Left ventricle myocardium inferior (tissue), 1 donor: ENCODE measurements around the gene SLC22A5. TPM values are rescaled to one million over a fixed set of nuclear protein-coding genes. Genes with fewer than 3 reads are reported as not detected.

Experiments
- DNase-seq: peaks from one replicate; pipeline ENCODE4 v3.0.0-alpha.2; 2020
- H3K27ac ChIP-seq: fragments of 200-600 bp; replicated peaks from 2 replicates; pipeline ENCODE4 v1.8.0; 2021
- H3K27me3 ChIP-seq: fragments of 200-600 bp; 2 replicates; pipeline ENCODE4 v1.8.0; 2021; ENCODE audit warnings: low read depth
- H3K36me3 ChIP-seq: fragments of 200-600 bp; 2 replicates; pipeline ENCODE4 v1.8.0; 2021
- H3K4me1 ChIP-seq: fragments of 200-600 bp; 2 replicates; pipeline ENCODE4 v1.8.0; 2021
- H3K4me3 ChIP-seq: fragments of 200-600 bp; 2 replicates; pipeline ENCODE4 v1.8.0; 2021; ENCODE audit warnings: mild to moderate bottlenecking, moderate library complexity
- H3K9me3 ChIP-seq: fragments of 200-600 bp; replicated peaks from 2 replicates; pipeline ENCODE4 v1.8.0; 2021
- intact Hi-C: fragments of 100-400 bp; cut with micrococcal nuclease; formaldehyde crosslinking; loops from one replicate; pipeline ENCODE4 v1.11.0; 2022
- total RNA-seq: library from RNA; stranded (reverse); fragmentation: NEBNext Ultra II Directional; extraction: Animal tissue kit (Norgen Biotek cat#: 25700); gene quantifications from one replicate; pipeline ENCODE4 v1.2.1, GENCODE V29; 2021
- TF ChIP-seq, protein P1 (sequence below): fragments of 200-600 bp; IDR thresholded peaks from 2 replicates; pipeline ENCODE4 v1.8.0; 2021; ENCODE audit warnings: antibody characterized with exemption, mild to moderate bottlenecking, borderline replicate concordance
- donor health status: DM: no; HTN: yes; CAD: no; lungs with severe emphysema.

The SLC22A5 gene
- total RNA-seq, 1 donor from 2014 or later: 20.8 TPM

DNA sequence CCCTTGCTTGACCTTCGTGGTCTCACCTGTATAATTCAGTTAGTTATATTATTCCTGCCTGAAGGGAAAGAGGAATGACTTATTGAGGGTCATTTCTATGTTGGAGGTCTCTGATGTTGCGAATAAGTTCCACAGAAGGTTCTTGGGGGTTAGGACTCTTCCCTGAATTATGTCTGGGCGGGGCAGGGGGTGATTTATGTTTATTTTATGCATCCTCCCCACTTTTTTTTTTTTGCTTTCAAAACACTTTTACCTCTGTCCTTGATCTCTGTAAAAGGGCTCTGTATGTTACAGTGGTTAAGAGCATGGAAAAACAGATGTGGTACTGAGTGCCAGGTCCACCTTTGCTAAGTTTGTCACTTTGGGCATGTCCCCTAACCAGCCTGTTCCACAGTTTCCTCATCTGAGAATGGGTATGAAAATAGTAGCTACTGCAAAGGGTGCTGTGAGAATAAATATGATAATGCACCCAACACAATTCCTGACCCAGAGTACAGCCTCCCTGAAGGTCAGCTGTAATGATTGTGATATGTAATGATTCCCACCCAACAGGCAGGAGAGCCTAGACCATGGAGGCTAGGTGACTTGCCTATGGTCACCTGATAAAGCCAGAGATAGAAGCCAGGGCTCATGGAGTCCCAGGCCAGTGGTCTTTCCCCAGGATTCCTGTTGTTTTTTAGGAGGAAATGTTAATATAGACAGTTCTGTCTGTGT lies 54.8 kb downstream of the SLC22A5 start:
- peaks cover 5% of the 10 kb centered on the region for H3K36me3 ChIP-seq
- H3K9me3 ChIP-seq: no peaks in the 10 kb centered on the region
- no peak overlapping the region for H3K4me3 ChIP-seq
- TF ChIP-seq, protein P1, sequence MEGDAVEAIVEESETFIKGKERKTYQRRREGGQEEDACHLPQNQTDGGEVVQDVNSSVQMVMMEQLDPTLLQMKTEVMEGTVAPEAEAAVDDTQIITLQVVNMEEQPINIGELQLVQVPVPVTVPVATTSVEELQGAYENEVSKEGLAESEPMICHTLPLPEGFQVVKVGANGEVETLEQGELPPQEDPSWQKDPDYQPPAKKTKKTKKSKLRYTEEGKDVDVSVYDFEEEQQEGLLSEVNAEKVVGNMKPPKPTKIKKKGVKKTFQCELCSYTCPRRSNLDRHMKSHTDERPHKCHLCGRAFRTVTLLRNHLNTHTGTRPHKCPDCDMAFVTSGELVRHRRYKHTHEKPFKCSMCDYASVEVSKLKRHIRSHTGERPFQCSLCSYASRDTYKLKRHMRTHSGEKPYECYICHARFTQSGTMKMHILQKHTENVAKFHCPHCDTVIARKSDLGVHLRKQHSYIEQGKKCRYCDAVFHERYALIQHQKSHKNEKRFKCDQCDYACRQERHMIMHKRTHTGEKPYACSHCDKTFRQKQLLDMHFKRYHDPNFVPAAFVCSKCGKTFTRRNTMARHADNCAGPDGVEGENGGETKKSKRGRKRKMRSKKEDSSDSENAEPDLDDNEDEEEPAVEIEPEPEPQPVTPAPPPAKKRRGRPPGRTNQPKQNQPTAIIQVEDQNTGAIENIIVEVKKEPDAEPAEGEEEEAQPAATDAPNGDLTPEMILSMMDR: no peak
- intact Hi-C loops: no loop called here
- peak overlapping the region; percentile 99 for H3K27ac ChIP-seq
- H3K27me3 ChIP-seq: no peaks in the 10 kb centered on the region
- H3K4me1 ChIP-seq: peaks cover 100% of the 10 kb centered on the region
- DNase-seq: no peak

DNA sequence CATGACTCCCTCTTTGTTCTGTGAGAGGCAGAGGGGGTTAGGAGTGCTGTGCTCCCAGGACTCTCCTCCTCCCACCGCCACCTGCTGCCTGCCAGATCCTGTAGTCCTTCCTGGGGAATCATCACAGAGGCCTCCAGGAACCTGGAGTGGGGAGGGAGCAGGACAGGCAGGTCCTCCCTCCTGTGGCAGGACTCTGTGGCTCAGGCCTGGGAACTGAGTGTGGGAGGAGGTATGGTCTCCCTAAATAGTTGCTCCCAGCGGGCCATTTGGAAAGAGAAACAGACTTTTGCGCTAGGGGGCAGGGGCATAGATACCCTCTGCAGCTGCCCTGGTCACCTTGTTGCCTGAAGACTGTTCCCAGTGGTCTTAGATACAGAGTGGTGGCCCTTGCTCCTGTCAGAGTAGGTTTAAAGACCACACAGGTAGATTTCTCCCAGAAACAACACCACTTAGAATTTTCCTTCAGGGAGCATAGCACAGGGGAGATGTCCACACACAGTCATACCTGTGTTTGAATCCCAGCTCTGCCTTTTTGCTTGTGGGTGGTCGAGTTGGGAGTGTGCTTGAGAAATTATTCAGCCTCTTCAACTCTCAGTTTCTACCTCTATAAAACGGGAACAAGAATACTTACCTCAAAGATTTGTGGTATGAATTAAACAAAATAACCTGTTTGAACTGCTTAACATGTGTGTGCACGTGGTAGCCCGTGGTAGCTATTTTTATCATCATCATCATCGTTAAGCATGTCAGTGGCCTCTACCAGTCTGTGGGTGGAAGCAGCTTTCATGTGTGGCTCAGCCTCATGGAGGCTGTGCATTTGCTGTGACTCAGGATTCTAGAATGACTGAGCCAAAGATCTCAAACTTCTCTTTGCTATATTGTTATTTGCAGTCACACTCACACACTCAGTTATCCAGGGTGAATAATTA lies 55.8 kb downstream of the SLC22A5 start:
- no peak for DNase-seq
- H3K27me3 ChIP-seq: no peaks in the 10 kb centered on the region
- no peaks in the 10 kb centered on the region for H3K9me3 ChIP-seq
- intact Hi-C loops: no loop called here
- H3K36me3 ChIP-seq: no peaks in the 10 kb centered on the region
- no peak overlapping the region for H3K4me3 ChIP-seq
- TF ChIP-seq, protein P1: peak; percentile 16
- H3K4me1 ChIP-seq: peaks cover 100% of the 10 kb centered on the region
- H3K27ac ChIP-seq: peak overlapping the region; percentile 99

DNA sequence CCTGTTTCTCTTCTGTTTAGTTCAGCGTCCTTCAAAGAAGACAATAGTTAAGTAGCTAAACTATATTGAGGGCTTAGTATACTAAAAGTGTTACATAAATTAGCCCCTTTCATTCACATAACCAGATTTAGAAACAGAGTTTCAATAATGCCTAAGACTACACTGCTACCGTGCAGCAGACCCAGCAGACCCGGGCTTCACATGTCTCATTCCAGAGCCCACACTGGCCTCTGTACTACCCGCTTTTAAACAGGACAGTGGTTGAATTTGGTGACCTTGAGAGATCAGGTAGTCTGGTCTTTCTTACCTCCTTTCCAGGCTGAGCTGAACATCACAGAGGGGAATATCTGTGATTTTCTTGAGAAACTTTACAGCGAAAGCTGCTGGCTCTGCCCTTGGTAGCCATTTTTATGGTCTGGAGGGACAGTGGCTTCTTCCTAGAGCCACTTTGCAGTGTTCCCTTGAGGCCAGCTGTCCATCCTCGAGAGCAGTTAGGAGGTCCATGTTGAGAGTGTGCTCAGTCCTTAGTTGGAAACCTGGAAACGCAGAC lies 56.5 kb downstream of the SLC22A5 start:
- Histone ChIP-seq H3K4me3 (no peak overlapping the region), H3K9me3 (no peaks in the 10 kb centered on the region), H3K27ac (peak overlapping the region; percentile 99), H3K36me3 (no peaks in the 10 kb centered on the region), H3K4me1 (peaks cover 100% of the 10 kb centered on the region), H3K27me3 (no peaks in the 10 kb centered on the region)
- intact Hi-C loops: no loop called here
- no peak for DNase-seq
- TF ChIP-seq, protein P1: no peak

DNA sequence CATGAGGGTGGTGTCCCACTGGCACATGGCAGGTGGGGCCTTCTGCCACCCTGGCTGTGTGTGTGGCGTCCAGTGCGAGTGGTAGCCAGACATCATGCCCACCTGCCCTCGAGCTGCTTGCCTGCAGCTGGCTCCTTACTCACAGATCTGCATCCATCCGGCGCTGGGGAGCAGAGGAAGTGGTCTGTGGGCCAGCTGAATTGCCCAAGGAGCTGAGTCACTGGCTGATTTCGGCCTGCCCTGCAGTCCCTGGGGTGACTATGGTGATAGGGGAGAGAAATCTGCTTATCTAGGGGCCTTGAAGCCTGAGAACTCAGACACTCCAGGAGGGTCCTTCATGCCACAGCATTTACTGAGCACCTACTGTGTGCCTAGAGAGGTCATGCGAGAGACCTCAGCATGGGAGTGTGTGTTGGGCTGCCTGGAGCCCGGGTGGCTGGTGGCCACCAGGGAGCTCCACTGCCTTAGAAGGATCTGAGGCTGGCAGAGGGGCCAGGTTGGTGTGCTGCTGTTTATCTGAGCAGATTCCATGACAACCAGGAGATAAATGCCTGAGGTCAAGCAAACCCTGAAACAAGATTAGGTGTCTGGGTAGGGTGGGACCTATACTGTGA lies 57.1 kb downstream of the SLC22A5 start:
- Histone ChIP-seq H3K4me3 (peak overlapping the region; percentile 9), H3K36me3 (no peaks in the 10 kb centered on the region), H3K4me1 (peaks cover 100% of the 10 kb centered on the region), H3K27ac (peak overlapping the region; percentile 99), H3K27me3 (no peaks in the 10 kb centered on the region), H3K9me3 (no peaks in the 10 kb centered on the region)
- TF ChIP-seq, protein P1: peak; percentile 41
- intact Hi-C loops: no loop called here
- DNase-seq: peak; percentile 70
